ENCODE measurements around the gene CACNB1.
"Not testable (repeated sequence)": the region's sequence is repeated elsewhere in the genome, so short reads cannot be mapped to it uniquely, and the experiment has no call there.

Gene CACNB1

DNA sequence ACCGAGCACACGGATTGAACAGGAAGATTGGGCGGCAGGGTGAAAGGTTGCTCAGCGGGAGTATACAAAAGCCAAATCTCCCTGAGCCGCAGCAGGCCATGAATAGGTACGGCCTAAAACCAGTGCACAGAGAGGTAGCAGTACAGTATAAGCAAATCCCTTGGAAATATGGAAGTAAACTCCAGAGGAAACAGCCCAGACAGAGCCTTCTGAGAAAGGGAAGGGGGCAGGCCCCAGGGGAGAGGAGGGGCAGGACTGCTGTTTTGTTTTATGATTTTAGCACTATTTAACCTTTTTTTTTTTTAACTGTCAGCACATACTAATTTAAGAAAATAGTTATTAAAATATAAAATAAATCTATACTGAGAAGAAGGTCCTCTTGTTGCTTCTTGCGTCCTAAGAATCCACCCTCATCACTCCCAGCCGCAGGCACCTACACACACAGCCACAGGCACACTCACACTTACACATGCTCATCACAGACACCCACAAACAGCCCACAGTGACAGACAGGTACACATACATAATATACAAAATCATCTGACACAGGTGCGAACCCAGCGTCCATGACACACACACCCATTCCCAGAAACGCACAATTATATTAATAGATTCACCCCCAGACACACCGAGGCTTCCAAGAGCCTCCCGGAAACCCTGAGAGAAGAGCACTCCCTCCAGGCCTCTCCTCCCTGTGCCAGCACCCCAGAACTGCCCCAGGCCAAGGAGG is 58.9 kb downstream of the CACNB1 start:
- no peaks in the 10 kb centered on the region for H3K36me3 ChIP-seq (ENCODE audit: control insufficient read depth, insufficient read depth, low read length)
- no peak overlapping the region for H3K4me3 ChIP-seq (ENCODE audit: low read length)
- H3K9ac ChIP-seq (ENCODE audit: low read length) = no peak overlapping the region
- H3K4me1 ChIP-seq (ENCODE audit: control insufficient read depth, insufficient read depth, low read length) = peaks cover under 1% of the 10 kb centered on the region
- no peaks in the 10 kb centered on the region for H3K27me3 ChIP-seq (ENCODE audit: control insufficient read depth, insufficient read depth, low read length)
- H3K9me3 ChIP-seq (ENCODE audit: control insufficient read depth, low read length) = no peaks in the 10 kb centered on the region

DNA sequence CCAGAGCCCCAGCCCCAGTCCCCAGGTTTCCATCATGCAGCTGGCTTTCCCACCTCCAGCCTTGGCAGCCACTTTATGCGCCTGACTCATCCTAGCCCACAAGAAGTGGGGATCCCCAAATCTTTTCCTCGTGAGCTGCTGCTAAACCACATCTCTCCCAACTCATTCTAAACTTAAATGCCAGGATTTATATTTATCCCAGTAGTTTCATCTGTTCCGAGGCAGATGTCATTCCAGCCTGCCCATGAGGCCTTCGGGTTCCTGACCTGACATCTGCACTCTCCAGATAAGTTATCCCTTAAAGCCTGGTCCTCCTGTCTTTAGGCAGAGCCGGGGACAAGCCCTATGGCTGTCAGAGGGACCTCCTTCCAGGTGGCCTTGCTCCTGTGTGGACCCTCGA is 62.6 kb downstream of the CACNB1 start:
- no peaks in the 10 kb centered on the region for H3K9me3 ChIP-seq (ENCODE audit: control insufficient read depth, low read length)

DNA sequence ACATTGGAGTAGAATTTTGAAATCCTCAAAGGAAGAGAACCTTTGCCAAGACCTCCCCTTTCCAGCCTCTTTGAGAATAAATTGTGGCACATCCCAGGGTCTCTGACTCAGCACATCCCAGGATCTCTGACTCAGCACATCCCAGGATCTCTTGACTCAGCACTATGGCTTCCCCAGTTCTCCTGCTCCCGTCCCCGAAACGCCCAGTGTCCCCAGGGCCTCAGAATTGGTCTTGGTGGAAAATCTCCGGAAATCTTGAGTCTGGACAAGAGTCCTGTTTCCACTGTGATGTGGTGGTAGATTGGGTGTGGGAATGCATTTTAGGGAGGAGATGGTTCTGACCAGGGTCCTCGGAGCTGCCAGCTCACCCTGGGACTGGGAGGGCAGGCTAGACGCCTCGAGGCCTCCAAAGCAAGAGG is 65.3 kb downstream of the CACNB1 start:
- H3K36me3 ChIP-seq (ENCODE audit: control insufficient read depth, insufficient read depth, low read length) = no peaks in the 10 kb centered on the region
- H3K27me3 ChIP-seq (ENCODE audit: control insufficient read depth, insufficient read depth, low read length) = no peaks in the 10 kb centered on the region
- no peak overlapping the region for H3K9ac ChIP-seq (ENCODE audit: low read length)
- H3K4me1 ChIP-seq (ENCODE audit: control insufficient read depth, insufficient read depth, low read length) = no peaks in the 10 kb centered on the region
- no peaks in the 10 kb centered on the region for H3K9me3 ChIP-seq (ENCODE audit: control insufficient read depth, low read length)
- H3K4me3 ChIP-seq (ENCODE audit: low read length) = no peak overlapping the region

More for the DNA sequence above, 62.6 kb downstream of the CACNB1 start:
- Histone ChIP-seq H3K4me3 (ENCODE audit: low read length) (no peak overlapping the region), H3K27me3 (ENCODE audit: control insufficient read depth, insufficient read depth, low read length) (no peaks in the 10 kb centered on the region), H3K36me3 (ENCODE audit: control insufficient read depth, insufficient read depth, low read length) (no peaks in the 10 kb centered on the region), H3K4me1 (ENCODE audit: control insufficient read depth, insufficient read depth, low read length) (no peaks in the 10 kb centered on the region), H3K9ac (ENCODE audit: low read length) (no peak overlapping the region)

DNA sequence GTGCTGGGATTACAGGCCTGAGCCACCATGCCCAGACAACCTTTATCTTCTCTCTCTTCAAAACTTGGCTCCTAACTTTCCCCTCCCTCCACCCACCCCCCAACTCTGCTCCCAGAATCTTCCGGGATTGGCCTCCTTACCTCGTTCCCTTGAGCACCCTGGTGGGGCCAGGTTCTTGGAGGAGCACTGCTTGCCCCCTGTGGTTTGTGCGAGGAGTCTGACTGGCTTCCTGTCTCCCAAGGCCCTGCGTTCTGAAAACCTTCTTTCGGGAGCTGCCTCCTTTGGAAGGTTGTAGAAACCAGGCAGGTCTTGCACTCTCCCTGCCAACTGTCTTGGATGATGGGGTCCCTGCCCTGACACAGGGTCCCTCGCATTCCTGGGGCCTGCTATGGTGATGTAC is 65.9 kb downstream of the CACNB1 start:
- Histone ChIP-seq H3K9me3 (ENCODE audit: control insufficient read depth, low read length) (no peaks in the 10 kb centered on the region), H3K9ac (ENCODE audit: low read length) (no peak overlapping the region), H3K4me1 (ENCODE audit: control insufficient read depth, insufficient read depth, low read length) (no peaks in the 10 kb centered on the region), H3K27me3 (ENCODE audit: control insufficient read depth, insufficient read depth, low read length) (no peaks in the 10 kb centered on the region), H3K4me3 (ENCODE audit: low read length) (no peak overlapping the region), H3K36me3 (ENCODE audit: control insufficient read depth, insufficient read depth, low read length) (no peaks in the 10 kb centered on the region)

DNA sequence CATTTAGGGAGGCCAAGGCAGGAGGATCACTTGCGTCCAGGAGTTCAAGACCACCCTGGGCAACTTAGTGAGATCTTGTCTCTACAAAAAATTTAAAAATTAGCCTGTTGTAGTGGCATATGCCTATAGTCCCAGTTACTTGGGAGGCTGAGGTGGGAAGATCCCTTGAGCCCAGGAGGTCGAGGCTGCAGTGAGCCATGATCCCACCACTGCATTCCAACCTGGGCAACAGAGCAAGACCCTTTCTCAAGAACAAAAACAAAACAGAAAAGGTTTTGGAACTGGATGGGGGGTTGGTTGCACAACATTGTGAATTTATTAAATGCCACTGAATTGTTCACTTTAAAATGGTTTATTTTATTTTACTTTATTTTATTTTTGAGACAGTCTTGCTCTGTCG is 67.3 kb downstream of the CACNB1 start:
- H3K4me1 ChIP-seq (ENCODE audit: control insufficient read depth, insufficient read depth, low read length) = no peaks in the 10 kb centered on the region
- H3K4me3 ChIP-seq (ENCODE audit: low read length) = no peak overlapping the region
- no peak overlapping the region for H3K9ac ChIP-seq (ENCODE audit: low read length)
- no peaks in the 10 kb centered on the region for H3K27me3 ChIP-seq (ENCODE audit: control insufficient read depth, insufficient read depth, low read length)
- H3K36me3 ChIP-seq (ENCODE audit: control insufficient read depth, insufficient read depth, low read length) = no peaks in the 10 kb centered on the region
- H3K9me3 ChIP-seq (ENCODE audit: control insufficient read depth, low read length) = no peaks in the 10 kb centered on the region

DNA sequence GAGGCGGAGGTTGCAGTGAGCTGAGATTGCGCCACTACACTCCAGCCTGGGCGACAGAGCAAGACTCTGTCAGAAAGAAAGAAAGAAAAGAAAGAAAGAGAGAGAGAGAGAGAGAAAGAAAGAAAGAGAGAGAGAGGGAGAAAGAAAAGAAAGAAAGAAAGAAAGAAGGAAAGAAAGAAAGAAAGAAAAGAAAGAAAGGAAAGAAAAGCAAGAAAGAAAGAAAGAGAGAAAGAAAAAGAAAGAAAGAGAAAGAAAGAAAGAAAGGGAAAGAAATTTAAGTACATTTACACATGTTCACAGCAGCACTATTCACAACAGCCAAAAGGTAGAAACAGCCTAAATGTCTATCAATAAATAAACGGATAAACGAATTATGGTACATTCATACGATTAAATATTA is 67.9 kb downstream of the CACNB1 start:
- H3K27me3 ChIP-seq (ENCODE audit: control insufficient read depth, insufficient read depth, low read length); H3K9me3 ChIP-seq (ENCODE audit: control insufficient read depth, low read length); H3K4me3 ChIP-seq (ENCODE audit: low read length); H3K36me3 ChIP-seq (ENCODE audit: control insufficient read depth, insufficient read depth, low read length); H3K9ac ChIP-seq (ENCODE audit: low read length); H3K4me1 ChIP-seq (ENCODE audit: control insufficient read depth, insufficient read depth, low read length): not testable (repeated sequence)

DNA sequence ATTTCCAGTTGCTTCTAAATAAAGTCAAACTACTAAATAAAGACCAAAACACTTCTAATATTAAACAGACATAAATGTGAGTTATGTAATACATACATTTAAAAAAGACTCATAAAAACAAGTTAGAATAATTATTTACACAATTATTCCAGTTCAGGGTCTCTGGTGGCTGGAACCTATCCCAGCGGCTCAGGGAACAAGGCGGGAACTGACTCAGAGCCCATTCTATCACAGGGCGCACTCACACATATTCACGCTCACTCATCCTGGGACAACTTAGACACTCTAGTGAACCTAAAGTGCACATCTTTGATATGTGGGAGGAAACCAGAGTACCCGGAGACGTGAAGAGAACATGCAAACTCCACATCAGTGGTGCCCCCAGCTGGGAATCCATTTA is 71.0 kb downstream of the CACNB1 start:
- Histone ChIP-seq H3K36me3 (ENCODE audit: control insufficient read depth, insufficient read depth, low read length) (no peaks in the 10 kb centered on the region), H3K9me3 (ENCODE audit: control insufficient read depth, low read length) (no peaks in the 10 kb centered on the region), H3K9ac (ENCODE audit: low read length) (no peak overlapping the region), H3K4me3 (ENCODE audit: low read length) (no peak overlapping the region), H3K27me3 (ENCODE audit: control insufficient read depth, insufficient read depth, low read length) (no peaks in the 10 kb centered on the region), H3K4me1 (ENCODE audit: control insufficient read depth, insufficient read depth, low read length) (no peaks in the 10 kb centered on the region)

DNA sequence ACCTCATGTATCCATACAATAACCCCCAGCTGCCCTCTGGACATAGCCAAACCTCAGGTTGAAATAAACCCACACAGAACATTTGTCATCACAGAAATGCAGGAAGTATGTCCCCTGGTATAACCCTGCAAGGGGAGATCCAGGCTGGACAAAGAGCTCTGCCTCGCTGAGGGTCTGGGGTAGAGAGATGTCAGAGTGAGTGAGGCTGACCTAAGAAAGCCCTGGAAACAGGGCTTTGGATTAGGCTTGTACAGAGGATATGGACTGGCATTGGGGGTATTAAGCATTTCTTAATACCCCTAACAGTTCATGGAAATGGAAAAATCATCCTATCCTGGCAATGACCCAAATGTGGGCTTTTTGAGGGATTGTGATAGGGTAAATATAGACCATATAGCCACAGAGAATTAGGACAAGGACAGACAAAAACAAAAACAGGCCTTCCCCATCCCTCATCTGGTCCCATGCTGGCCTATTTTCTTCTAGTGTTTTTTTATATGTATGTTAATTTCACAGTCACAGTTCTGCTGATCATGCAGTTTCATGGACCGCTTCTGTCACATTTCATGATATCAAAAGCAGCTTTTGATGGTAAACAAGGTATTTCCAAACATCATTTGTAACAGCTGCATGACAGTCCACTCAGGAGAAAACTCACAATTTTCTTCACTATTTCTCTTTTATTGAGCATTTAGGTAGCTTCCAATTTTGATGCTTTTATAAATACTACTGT is 72.2 kb downstream of the CACNB1 start:
- H3K4me3 ChIP-seq (ENCODE audit: low read length) = no peak overlapping the region
- no peaks in the 10 kb centered on the region for H3K27me3 ChIP-seq (ENCODE audit: control insufficient read depth, insufficient read depth, low read length)
- H3K4me1 ChIP-seq (ENCODE audit: control insufficient read depth, insufficient read depth, low read length) = no peaks in the 10 kb centered on the region
- H3K9me3 ChIP-seq (ENCODE audit: control insufficient read depth, low read length) = no peaks in the 10 kb centered on the region
- H3K9ac ChIP-seq (ENCODE audit: low read length) = no peak overlapping the region
- no peaks in the 10 kb centered on the region for H3K36me3 ChIP-seq (ENCODE audit: control insufficient read depth, insufficient read depth, low read length)

DNA sequence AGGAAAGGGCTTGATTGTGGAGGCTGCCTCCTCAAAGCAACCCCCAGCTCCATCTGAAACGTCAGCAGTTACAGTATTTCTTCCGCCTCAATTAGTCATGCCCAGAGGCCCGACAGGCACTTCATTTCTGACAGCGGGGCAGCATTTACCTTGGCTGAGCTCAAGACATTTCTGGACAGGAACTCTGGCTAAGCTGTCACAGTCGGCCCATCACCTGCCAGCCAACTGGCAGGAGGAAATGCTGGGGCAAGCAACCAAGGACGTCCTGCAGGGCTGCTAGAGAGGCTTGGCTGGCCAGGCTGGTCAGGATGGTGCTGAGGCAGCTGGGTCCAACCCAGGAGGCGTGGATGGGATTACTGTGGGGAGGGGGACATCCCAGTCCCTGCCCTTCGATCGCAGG is 73.8 kb downstream of the CACNB1 start:
- Histone ChIP-seq H3K27me3 (ENCODE audit: control insufficient read depth, insufficient read depth, low read length) (no peaks in the 10 kb centered on the region), H3K36me3 (ENCODE audit: control insufficient read depth, insufficient read depth, low read length) (no peaks in the 10 kb centered on the region), H3K9me3 (ENCODE audit: control insufficient read depth, low read length) (no peaks in the 10 kb centered on the region), H3K9ac (ENCODE audit: low read length) (no peak overlapping the region), H3K4me3 (ENCODE audit: low read length) (no peak overlapping the region), H3K4me1 (ENCODE audit: control insufficient read depth, insufficient read depth, low read length) (no peaks in the 10 kb centered on the region)

All from mucosa of stomach (tissue), 1 donor.